Measurements from ENCODE around the gene ZMIZ1. TPM values are rescaled to one million over a fixed set of nuclear protein-coding genes. Genes with fewer than 3 reads are reported as not detected.

ZMIZ1 gene
- total RNA-seq, 1 donor from 2014 or later, result 11.5 TPM

DNA sequence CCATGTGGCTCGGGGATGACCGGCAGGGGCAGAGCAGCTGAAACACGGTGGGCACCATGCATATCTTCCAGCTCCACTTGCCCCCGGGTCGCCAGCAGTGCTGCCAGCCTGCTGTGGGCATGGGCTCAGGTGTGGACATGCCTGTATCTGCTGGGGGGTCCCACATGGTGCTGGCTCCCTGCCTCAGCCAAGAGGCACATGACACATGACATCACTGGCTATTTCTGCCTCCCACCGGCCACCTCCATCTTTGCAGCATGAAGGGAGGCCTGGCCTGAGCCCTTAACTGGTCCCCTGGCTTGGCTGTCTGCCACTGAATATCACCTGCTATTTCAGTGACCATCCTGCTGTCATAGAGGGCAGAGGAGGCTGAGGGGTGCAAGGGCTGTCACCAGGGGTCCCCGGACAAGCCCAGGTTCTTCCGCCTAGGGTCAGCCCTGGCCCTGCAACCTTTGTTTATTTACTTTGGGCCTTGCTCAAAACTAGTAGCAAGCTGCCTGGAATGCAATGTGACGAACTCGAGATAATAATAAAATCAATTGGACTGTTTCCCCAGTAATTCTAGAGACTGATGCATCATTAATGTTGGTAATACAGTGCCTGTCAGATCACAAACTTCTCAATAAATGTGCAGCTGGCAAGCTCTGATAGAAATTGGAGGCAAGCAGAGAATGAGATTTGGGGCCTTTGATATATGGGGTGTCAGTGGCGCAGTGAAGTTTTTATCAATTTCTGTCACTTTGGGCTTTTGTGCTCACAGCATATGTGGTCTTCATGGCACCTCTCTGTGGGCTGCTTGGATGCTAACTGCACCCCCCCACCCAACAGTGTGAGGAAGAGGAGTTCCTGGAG lies 28.5 kb downstream of the ZMIZ1 start:
- Histone ChIP-seq H3K36me3 (ENCODE audit: control insufficient read depth in 3 of 3, insufficient read depth in 3 of 3, low read length in 3 of 3) (peaks cover 0 to 4% (median 3%) of the 10 kb centered on the region in 3 donors), H3K27me3 (ENCODE audit: control insufficient read depth in 3 of 3, insufficient read depth in 3 of 3, low read length in 3 of 3) (no peaks in the 10 kb centered on the region), H3K27ac (ENCODE audit: low read depth, low read length) (no peak overlapping the region), H3K4me1 (ENCODE audit: control insufficient read depth in 3 of 3, insufficient read depth in 3 of 3, low read length in 3 of 3) (peaks cover 79 to 94% (median 93%) of the 10 kb centered on the region in 3 donors), H3K9ac (ENCODE audit: low read depth in 1 of 3, low read length in 3 of 3) (peak overlapping the region in 2 of 3 donors; percentile 34 to 50), H3K9me3 (ENCODE audit: control insufficient read depth in 3 of 3, low read length in 3 of 3) (no peaks in the 10 kb centered on the region), H3K4me3 (ENCODE audit: low read length in 3 of 3) (peak overlapping the region in 1 of 3 donors; percentile 22)

DNA sequence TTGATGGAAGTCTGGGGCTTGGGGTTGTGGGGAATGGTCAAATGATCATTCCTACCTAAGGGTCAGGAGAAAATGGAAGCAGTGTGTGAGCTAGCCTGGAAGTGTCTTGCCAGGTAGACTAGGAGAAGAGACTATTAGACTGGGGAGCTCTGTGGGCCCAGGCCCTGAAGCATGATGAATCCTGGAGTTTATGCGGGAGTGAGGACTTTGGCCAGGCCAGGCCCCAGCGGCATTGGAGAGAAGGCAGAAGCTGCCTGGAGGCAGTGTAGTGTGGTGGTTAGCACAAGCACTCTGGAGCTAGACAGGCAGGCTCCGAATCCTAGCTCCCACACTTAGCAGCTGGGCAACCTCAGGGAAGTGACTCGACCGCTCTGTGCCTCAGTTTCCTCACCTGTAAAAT lies 29.3 kb downstream of the ZMIZ1 start:
- Histone ChIP-seq H3K4me3 (ENCODE audit: low read length in 3 of 3) (no peak overlapping the region), H3K9me3 (ENCODE audit: control insufficient read depth in 3 of 3, low read length in 3 of 3) (no peaks in the 10 kb centered on the region), H3K27ac (ENCODE audit: low read depth, low read length) (no peak overlapping the region), H3K4me1 (ENCODE audit: control insufficient read depth in 3 of 3, insufficient read depth in 3 of 3, low read length in 3 of 3) (peaks cover 84 to 97% (median 95%) of the 10 kb centered on the region in 3 donors), H3K27me3 (ENCODE audit: control insufficient read depth in 3 of 3, insufficient read depth in 3 of 3, low read length in 3 of 3) (no peaks in the 10 kb centered on the region), H3K36me3 (ENCODE audit: control insufficient read depth in 3 of 3, insufficient read depth in 3 of 3, low read length in 3 of 3) (peaks cover 0 to 4% (median 3%) of the 10 kb centered on the region in 3 donors), H3K9ac (ENCODE audit: low read depth in 1 of 3, low read length in 3 of 3) (peak overlapping the region in 1 of 3 donors; percentile 33)

DNA sequence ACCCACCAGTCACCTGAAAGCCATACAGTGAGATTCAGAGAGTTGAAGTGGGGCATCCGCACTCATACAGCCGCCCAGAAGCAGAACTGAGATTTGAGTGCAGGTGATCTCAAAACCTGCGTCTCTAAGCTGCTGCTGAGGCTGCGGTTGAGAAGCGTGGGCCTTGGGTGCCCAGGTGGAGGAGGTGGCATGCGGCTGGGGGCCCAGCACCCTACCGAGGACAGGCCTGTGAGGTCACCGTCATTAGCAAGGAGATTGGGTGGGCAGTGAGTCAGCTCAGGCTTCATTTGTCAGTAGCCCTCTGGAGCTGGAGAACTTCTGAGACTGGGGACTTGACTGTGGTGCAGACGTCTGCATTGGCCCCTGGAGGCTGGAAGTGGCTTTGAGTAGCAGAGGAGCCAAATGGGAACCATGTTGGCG lies 29.8 kb downstream of the ZMIZ1 start:
- H3K36me3 ChIP-seq (ENCODE audit: control insufficient read depth in 3 of 3, insufficient read depth in 3 of 3, low read length in 3 of 3), result peaks cover 0 to 4% (median 3%) of the 10 kb centered on the region in 3 donors
- H3K4me3 ChIP-seq (ENCODE audit: low read length in 3 of 3), result no peak overlapping the region
- no peak overlapping the region for H3K27ac ChIP-seq (ENCODE audit: low read depth, low read length)
- H3K9ac ChIP-seq (ENCODE audit: low read depth in 1 of 3, low read length in 3 of 3), result no peak overlapping the region
- no peaks in the 10 kb centered on the region for H3K9me3 ChIP-seq (ENCODE audit: control insufficient read depth in 3 of 3, low read length in 3 of 3)
- no peaks in the 10 kb centered on the region for H3K27me3 ChIP-seq (ENCODE audit: control insufficient read depth in 3 of 3, insufficient read depth in 3 of 3, low read length in 3 of 3)
- H3K4me1 ChIP-seq (ENCODE audit: control insufficient read depth in 3 of 3, insufficient read depth in 3 of 3, low read length in 3 of 3), result peaks cover 86 to 98% (median 96%) of the 10 kb centered on the region in 3 donors

DNA sequence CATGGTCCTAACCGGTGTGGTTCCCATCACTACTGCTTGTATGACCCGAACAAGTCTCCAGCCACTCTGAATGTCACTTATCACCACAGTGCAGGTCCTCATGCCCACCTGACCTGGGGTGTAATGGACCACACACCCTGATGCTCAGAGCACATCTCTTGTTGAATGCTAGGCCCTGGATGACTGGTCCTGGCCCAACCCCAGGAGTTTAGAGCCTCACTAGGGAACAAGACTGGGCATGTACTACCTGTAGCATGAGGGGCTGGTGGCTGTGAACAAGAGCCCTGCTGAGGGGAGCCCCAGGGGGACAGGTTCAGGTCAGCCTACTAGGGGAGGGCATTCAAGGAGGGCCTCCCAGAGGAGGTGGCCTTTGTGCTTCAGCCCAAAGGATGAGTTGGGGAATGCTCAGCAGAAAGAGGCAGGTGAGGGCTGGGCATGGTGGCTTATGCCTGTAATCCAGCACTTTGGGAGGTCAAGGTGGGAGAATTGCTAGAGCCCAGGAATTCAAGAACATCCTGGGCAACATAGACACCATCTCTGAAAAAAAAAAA lies 31.2 kb downstream of the ZMIZ1 start:
- peaks cover 0 to 4% (median 3%) of the 10 kb centered on the region in 3 donors for H3K36me3 ChIP-seq (ENCODE audit: control insufficient read depth in 3 of 3, insufficient read depth in 3 of 3, low read length in 3 of 3)
- H3K27ac ChIP-seq (ENCODE audit: low read depth, low read length), result no peak overlapping the region
- H3K9ac ChIP-seq (ENCODE audit: low read depth in 1 of 3, low read length in 3 of 3), result peak overlapping the region in 1 of 3 donors; percentile 11
- no peaks in the 10 kb centered on the region for H3K27me3 ChIP-seq (ENCODE audit: control insufficient read depth in 3 of 3, insufficient read depth in 3 of 3, low read length in 3 of 3)
- H3K4me1 ChIP-seq (ENCODE audit: control insufficient read depth in 3 of 3, insufficient read depth in 3 of 3, low read length in 3 of 3), result peaks cover 86 to 98% (median 96%) of the 10 kb centered on the region in 3 donors
- H3K9me3 ChIP-seq (ENCODE audit: control insufficient read depth in 3 of 3, low read length in 3 of 3), result no peaks in the 10 kb centered on the region
- no peak overlapping the region for H3K4me3 ChIP-seq (ENCODE audit: low read length in 3 of 3)

DNA sequence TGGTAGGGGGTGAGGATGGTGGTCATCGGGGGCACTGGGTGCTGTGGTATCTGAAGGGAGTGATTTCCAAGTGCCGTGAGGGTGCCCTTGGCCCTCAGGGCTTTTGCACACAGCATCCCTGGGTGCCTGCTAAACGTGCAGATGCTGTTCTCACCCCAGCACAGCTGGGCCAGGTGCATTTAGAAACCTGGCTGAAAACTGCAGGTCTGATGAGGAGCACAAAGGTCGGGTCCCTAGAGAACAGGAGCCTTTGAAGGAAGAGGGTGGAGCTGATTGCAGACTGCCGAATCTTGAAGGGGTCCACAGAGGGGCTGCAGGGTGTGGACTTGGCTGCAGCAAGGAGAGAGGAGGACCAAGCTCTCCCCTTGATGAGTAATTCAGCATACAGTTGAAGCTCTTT lies 32.0 kb downstream of the ZMIZ1 start:
- peaks cover 84 to 98% (median 96%) of the 10 kb centered on the region in 3 donors for H3K4me1 ChIP-seq (ENCODE audit: control insufficient read depth in 3 of 3, insufficient read depth in 3 of 3, low read length in 3 of 3)
- H3K27me3 ChIP-seq (ENCODE audit: control insufficient read depth in 3 of 3, insufficient read depth in 3 of 3, low read length in 3 of 3), result no peaks in the 10 kb centered on the region
- peak overlapping the region; percentile 5 for H3K27ac ChIP-seq (ENCODE audit: low read depth, low read length)
- H3K4me3 ChIP-seq (ENCODE audit: low read length in 3 of 3), result no peak overlapping the region
- no peaks in the 10 kb centered on the region for H3K9me3 ChIP-seq (ENCODE audit: control insufficient read depth in 3 of 3, low read length in 3 of 3)
- H3K9ac ChIP-seq (ENCODE audit: low read depth in 1 of 3, low read length in 3 of 3), result peak overlapping the region in 2 of 3 donors; percentile 23 to 76
- peaks cover 0 to 4% (median 3%) of the 10 kb centered on the region in 3 donors for H3K36me3 ChIP-seq (ENCODE audit: control insufficient read depth in 3 of 3, insufficient read depth in 3 of 3, low read length in 3 of 3)

DNA sequence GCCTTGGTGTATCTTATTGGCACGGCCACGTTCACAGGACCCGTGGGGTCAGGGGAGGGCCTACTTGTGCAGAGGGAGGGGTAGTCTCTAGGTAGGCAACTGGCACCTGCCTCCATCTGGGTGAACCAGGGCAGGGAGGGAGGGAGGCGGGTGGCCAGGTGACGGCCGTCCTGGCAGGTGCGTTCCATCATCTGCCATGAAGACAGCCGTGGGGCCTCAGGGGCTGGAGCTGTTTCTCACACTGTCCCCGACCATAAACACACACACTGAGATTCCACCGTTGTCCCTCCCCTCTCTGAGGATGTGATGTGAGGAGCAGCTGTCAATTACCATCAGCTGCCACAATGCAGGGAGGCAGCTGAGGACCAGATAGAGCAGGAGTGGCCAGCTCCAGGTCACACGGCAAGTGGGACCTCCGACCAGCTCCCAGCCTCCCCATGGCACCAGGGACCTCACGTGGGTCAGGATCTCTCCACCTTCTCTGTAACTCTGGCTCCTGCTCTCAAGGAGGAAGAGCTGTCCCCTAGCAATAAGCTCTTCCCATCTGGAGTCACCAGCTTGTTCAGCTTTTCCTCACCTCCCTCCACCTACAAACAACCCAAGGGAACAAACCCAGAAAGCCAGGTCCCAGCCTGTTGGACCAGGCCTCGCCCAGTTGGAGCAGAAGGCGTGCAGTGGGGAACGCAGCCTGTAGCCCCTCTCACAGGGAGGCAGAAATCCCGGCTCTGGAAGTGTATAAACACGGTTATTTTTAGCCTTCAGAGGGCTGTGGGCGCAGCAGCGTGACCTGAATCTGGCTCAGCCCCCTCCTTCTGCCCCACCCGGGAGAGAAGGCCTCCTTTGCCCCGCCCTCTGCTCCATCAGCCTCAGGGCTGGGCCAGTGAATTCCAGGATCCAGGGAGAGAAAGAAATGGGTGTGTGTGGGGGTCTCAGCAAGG lies 33.1 kb downstream of the ZMIZ1 start:
- H3K4me1 ChIP-seq (ENCODE audit: control insufficient read depth in 3 of 3, insufficient read depth in 3 of 3, low read length in 3 of 3), result peaks cover 85 to 100% (median 99%) of the 10 kb centered on the region in 3 donors
- H3K27ac ChIP-seq (ENCODE audit: low read depth, low read length), result peak overlapping the region; percentile 75
- H3K4me3 ChIP-seq (ENCODE audit: low read length in 3 of 3), result peak overlapping the region; percentile 33 to 52 (median 37)
- H3K9me3 ChIP-seq (ENCODE audit: control insufficient read depth in 3 of 3, low read length in 3 of 3), result no peaks in the 10 kb centered on the region
- H3K36me3 ChIP-seq (ENCODE audit: control insufficient read depth in 3 of 3, insufficient read depth in 3 of 3, low read length in 3 of 3), result peaks cover 0 to 3% (median 2%) of the 10 kb centered on the region in 3 donors
- no peaks in the 10 kb centered on the region for H3K27me3 ChIP-seq (ENCODE audit: control insufficient read depth in 3 of 3, insufficient read depth in 3 of 3, low read length in 3 of 3)
- peak overlapping the region; percentile 55 to 76 (median 73) for H3K9ac ChIP-seq (ENCODE audit: low read depth in 1 of 3, low read length in 3 of 3)

DNA sequence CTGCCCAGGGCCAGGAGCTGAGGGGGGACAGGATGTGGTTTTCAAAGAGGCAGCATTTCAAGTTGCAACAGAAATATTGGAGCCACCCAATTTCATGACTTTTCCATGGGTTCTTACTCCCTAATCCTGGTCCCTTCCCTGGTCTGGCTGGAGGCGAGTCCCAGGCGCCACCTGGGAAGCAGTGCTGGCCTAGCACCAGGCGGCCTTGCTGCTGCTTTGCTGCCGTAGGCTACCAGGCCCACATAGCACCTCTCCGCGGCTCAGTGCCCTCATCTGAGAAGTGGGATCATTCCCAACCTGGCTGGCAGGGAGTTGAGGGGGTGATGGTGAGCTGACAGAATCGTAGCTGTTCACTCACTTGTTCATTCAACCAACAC lies 33.7 kb downstream of the ZMIZ1 start:
- Histone ChIP-seq H3K27me3 (ENCODE audit: control insufficient read depth in 3 of 3, insufficient read depth in 3 of 3, low read length in 3 of 3) (no peaks in the 10 kb centered on the region), H3K4me1 (ENCODE audit: control insufficient read depth in 3 of 3, insufficient read depth in 3 of 3, low read length in 3 of 3) (peaks cover 81 to 100% (median 99%) of the 10 kb centered on the region in 3 donors), H3K9ac (ENCODE audit: low read depth in 1 of 3, low read length in 3 of 3) (peak overlapping the region in 2 of 3 donors; percentile 20 to 76), H3K4me3 (ENCODE audit: low read length in 3 of 3) (no peak overlapping the region), H3K36me3 (ENCODE audit: control insufficient read depth in 3 of 3, insufficient read depth in 3 of 3, low read length in 3 of 3) (peaks cover 0 to 3% (median 2%) of the 10 kb centered on the region in 3 donors), H3K9me3 (ENCODE audit: control insufficient read depth in 3 of 3, low read length in 3 of 3) (no peaks in the 10 kb centered on the region), H3K27ac (ENCODE audit: low read depth, low read length) (peak overlapping the region; percentile 75)

DNA sequence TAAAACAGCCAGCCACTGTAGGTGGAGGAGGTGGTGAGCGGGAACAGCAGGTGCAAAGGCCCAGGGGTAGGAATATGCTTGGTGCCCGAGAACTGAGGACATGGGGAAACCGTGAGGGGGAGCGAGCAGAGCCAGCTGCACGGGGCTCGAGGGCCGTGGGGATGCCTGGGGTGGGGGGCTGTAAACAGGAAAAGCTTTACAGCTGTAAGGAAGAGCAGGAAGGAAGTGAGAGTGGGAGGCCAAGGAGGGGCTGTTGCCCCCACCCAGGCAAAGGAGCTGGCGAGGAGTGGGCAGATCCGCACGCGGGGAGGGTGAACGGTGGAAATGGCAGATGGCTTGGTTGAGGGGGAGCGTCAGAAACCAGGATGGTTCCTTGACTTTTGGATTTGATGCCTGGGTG lies 34.4 kb downstream of the ZMIZ1 start:
- Histone ChIP-seq H3K27me3 (ENCODE audit: control insufficient read depth in 3 of 3, insufficient read depth in 3 of 3, low read length in 3 of 3) (no peaks in the 10 kb centered on the region), H3K9me3 (ENCODE audit: control insufficient read depth in 3 of 3, low read length in 3 of 3) (no peaks in the 10 kb centered on the region), H3K9ac (ENCODE audit: low read depth in 1 of 3, low read length in 3 of 3) (peak overlapping the region in 1 of 3 donors; percentile 20), H3K36me3 (ENCODE audit: control insufficient read depth in 3 of 3, insufficient read depth in 3 of 3, low read length in 3 of 3) (peaks cover 0 to 3% (median 2%) of the 10 kb centered on the region in 3 donors), H3K4me3 (ENCODE audit: low read length in 3 of 3) (no peak overlapping the region), H3K4me1 (ENCODE audit: control insufficient read depth in 3 of 3, insufficient read depth in 3 of 3, low read length in 3 of 3) (peaks cover 74 to 99% (median 98%) of the 10 kb centered on the region in 3 donors), H3K27ac (ENCODE audit: low read depth, low read length) (peak overlapping the region; percentile 75)

DNA sequence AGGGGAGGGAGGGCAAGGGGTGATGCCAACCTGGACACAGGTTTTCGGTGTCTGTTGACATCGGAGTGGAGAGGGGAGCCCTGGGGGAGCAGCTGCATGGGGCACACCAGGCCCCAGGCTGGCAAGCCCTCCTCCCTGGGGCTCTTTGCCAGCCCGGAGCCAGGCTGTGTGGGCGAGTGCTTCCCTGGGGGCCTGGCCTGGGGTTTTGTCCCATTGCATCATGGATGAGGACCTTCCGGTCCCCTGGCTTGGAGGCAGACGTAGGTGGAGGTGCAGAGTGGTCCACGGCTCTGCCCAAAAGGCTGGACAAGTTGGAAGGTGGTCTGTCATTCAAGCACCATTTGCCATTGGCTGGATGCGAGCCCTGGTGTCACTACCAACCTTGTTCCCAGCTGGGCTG lies 34.8 kb downstream of the ZMIZ1 start:
- Histone ChIP-seq H3K4me3 (ENCODE audit: low read length in 3 of 3) (no peak overlapping the region), H3K27ac (ENCODE audit: low read depth, low read length) (peak overlapping the region; percentile 75), H3K9ac (ENCODE audit: low read depth in 1 of 3, low read length in 3 of 3) (no peak overlapping the region), H3K9me3 (ENCODE audit: control insufficient read depth in 3 of 3, low read length in 3 of 3) (no peaks in the 10 kb centered on the region), H3K27me3 (ENCODE audit: control insufficient read depth in 3 of 3, insufficient read depth in 3 of 3, low read length in 3 of 3) (no peaks in the 10 kb centered on the region), H3K4me1 (ENCODE audit: control insufficient read depth in 3 of 3, insufficient read depth in 3 of 3, low read length in 3 of 3) (peaks cover 70 to 99% (median 98%) of the 10 kb centered on the region in 3 donors), H3K36me3 (ENCODE audit: control insufficient read depth in 3 of 3, insufficient read depth in 3 of 3, low read length in 3 of 3) (peaks cover 0 to 3% (median 2%) of the 10 kb centered on the region in 3 donors)

All from skeletal muscle tissue (tissue), 4 donors.